SK-N-MC (cell line): ENCODE measurements around the gene ZCCHC17.

Experiments used
- DNase-seq: peaks from one replicate; pipeline ENCODE4 v3.0.0-alpha.2; 2011; ENCODE audit warnings: low read depth, low spot score
- H3K27ac ChIP-seq: fragments of 200-600 bp; sonication (generic); 2 replicates; pipeline ENCODE4 v1.5.1; 2016; ENCODE audit warnings: mixed run types
- H3K36me3 ChIP-seq: fragments of 200-600 bp; sonication (generic); 2 replicates; pipeline ENCODE4 v1.6.1; 2017; ENCODE audit warnings: antibody characterized with exemption, low read length, mixed read lengths; ENCODE audit not compliant: insufficient read depth
- H3K4me3 ChIP-seq: fragments of 200-600 bp; sonication (generic); 2 replicates; pipeline ENCODE4 v1.5.1; 2016
- H3K9ac ChIP-seq: fragments of 200-600 bp; sonication (generic); 2 replicates; pipeline ENCODE4 v1.8.0; 2017; ENCODE audit warnings: mixed run types, mixed read lengths; ENCODE audit not compliant: insufficient read length
- H3K9me3 ChIP-seq: fragments of 200-600 bp; sonication (generic); 2 replicates; pipeline ENCODE4 v1.6.1; 2017; ENCODE audit warnings: low read depth, mild to moderate bottlenecking, antibody characterized with exemption, low read length, moderate library complexity, mixed read lengths
- EZH2 ChIP-seq: fragments of 200-600 bp; sonication (generic); IDR thresholded peaks from one replicate; pipeline ENCODE4 v1.6.1; 2017; ENCODE audit warnings: antibody characterized with exemption
- FOXP2 ChIP-seq: optimal IDR thresholded peaks from 2 replicates; pipeline ENCODE3; 2011; ENCODE audit warnings: mild to moderate bottlenecking, moderate library complexity; ENCODE audit not compliant: insufficient read depth; ENCODE audit errors: extremely low read length, control extremely low read depth
- POLR2AphosphoS5 ChIP-seq: IDR thresholded peaks from 2 replicates; pipeline ENCODE4 v1.6.1; 2012; ENCODE audit warnings: mild to moderate bottlenecking, low read depth, low read length, borderline replicate concordance

ZCCHC17 gene

DNA sequence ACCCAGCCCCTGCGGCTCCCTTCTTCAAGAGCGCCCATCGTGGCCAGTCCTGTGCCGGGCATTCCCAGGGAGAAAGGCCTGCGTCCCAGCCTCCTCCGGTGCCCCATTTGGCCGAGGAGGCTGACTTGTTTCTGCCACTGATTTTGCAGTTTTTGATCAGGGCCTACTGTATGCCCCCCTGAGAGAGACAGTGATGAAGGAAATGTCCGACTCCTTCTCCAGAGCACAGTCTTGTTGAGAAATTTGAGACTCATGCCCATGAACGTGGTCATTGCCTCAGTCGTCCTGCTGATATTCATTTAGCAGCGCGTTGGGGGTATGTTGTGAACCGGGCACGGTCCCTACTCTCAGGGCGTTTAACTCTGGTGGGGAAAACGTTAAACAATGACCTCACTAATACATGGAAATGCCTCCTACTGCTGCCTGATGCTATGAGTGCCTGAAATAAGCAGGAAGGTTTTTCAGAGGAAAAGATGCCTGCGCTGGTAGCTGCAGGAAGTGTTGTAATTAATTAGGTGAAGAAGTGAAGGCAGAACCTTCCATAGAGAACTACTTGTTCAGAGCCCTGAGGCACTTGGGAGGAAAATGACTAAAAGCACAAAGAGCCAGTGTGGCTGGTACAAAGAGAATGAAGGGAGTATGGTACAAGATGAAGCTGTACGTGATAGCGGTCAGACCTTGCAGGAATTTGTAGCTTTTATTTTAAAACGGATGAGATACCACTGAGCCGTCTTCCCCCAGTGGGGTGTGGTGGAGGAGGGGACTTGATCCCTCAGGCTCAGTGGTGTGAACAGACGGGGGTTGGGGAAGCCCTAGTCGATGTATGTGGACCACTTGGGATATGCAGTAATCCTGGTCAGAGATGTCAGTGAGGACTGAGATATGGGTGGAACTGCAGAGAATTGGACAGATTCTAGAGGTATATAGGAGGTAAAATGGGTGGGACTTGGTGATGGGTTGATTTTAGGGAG lies 730 bp downstream of the ZCCHC17 start:
- no peak overlapping the region for H3K27ac ChIP-seq
- TF ChIP-seq FOXP2: no peak
- TF ChIP-seq POLR2AphosphoS5: no peak
- TF ChIP-seq EZH2: no peak
- H3K9me3 ChIP-seq: no peaks in the 10 kb centered on the region
- H3K36me3 ChIP-seq: peaks cover 22% of the 10 kb centered on the region
- H3K4me3 ChIP-seq: peak overlapping the region; percentile 99
- peak overlapping the region; percentile 92 for H3K9ac ChIP-seq
- DNase-seq: no peak

DNA sequence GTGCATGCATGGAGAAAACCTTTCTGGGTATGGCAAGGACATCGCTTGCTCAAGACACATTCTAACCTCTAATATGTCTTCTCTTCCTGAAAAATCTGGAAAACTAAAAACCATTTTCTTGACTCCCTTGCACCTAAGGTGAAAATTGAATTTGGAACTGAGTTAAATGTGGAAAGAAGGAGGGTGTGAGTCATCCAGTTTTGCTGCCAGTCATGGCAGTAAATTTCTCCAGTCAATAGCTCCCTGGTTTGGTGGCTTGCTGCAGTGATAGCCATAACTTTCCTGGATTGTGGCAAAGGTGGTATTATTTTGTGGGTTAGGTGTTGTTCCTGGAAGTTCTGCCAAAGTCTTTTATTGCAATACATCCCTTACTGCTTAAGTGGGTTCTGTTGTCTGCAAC lies 2.5 kb downstream of the ZCCHC17 start:
- no peak overlapping the region for H3K4me3 ChIP-seq
- DNase-seq: no peak
- H3K9ac ChIP-seq: no peak overlapping the region
- TF ChIP-seq EZH2: no peak
- no peak for TF ChIP-seq FOXP2
- no peak for TF ChIP-seq POLR2AphosphoS5
- H3K9me3 ChIP-seq: no peaks in the 10 kb centered on the region
- H3K27ac ChIP-seq: no peak overlapping the region
- peaks cover 8% of the 10 kb centered on the region for H3K36me3 ChIP-seq

DNA sequence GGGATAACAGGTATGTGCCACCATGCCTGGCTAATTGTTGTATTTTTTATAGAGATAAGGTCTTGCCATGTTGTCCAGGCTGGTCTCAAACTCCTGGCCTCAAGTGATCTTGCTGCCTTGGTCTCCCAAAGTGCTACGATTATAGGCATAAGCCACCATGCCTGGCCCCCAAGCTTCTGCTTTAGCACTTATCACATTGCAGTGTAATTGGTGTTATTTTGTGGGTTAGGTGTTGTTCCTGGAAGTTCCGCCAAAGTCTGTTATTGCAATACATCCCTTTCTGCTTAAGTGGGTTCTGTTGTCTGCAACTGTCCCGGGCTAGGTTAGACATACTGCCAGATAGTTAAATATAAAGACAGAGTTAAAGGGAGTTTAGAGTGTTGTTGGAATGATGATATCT lies 3.4 kb downstream of the ZCCHC17 start:
- TF ChIP-seq POLR2AphosphoS5: no peak
- no peak for TF ChIP-seq EZH2
- TF ChIP-seq FOXP2: no peak
- peaks cover 3% of the 10 kb centered on the region; the same call in 1 of the 2 replicates for H3K36me3 ChIP-seq

DNA sequence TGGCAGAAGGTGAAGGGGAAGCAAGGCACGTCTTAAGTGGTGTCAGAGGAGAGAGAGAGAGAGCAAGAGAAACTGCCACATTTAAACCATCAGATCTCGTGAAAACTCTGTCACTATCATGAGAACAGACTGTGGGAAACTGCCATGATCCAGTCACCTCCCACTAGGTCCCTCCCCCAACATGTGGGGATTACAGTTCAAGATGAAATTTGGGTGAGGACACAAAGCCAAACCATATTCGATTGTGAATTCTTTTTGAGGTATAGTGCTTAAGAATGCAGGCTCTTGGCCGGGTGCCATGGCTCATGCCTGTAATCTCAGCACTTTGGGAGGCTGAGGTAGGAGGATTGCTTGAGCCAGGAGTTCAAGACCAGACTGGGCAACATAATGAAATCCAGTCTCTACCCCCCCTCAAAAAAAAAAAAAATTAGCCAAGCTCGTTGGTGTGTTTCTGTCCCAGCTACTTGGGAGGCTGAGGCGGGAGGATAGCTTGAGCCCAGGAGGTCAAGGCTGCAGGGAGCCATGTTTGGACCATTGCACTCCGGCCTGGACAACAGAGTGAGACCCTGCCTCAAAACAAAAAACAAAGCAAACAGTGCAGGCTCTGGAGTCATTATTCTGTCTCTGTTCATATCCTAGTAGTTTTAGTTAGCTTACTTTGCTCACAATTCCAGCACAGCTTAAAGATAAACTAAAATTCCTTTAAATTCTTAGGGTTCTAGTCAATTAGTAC lies 6.0 kb downstream of the ZCCHC17 start:
- Histone ChIP-seq H3K36me3 (no peaks in the 10 kb centered on the region), H3K9ac (no peak overlapping the region), H3K4me3 (no peak overlapping the region), H3K9me3 (no peaks in the 10 kb centered on the region), H3K27ac (no peak overlapping the region)
- no peak for TF ChIP-seq FOXP2
- TF ChIP-seq POLR2AphosphoS5: no peak
- no peak for TF ChIP-seq EZH2
- no peak for DNase-seq

More for the DNA sequence above, 3.4 kb downstream of the ZCCHC17 start:
- no peaks in the 10 kb centered on the region for H3K9me3 ChIP-seq
- H3K27ac ChIP-seq: no peak overlapping the region
- DNase-seq: no peak
- no peak overlapping the region for H3K9ac ChIP-seq
- no peak overlapping the region for H3K4me3 ChIP-seq

DNA sequence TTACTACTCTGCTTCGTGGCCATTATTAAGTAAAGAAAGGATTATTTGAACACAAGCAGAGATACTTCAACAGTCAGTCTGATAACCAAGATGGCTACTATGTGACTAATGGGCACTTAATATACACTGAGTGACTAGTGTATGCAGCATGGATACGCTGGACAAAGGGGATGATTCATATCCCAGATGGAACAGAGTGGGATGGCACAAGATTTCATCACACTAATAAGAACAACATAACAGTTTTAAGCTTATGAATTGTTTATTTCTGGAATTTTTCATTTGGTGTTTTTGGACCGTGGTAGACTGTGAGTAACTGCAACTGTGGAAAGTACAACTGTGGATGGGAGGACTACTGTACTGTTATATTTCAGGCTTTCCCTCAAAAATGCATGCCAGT lies 9.4 kb downstream of the ZCCHC17 start:
- TF ChIP-seq POLR2AphosphoS5: no peak
- TF ChIP-seq FOXP2: no peak
- no peak for TF ChIP-seq EZH2
- H3K36me3 ChIP-seq: peaks cover 14% of the 10 kb centered on the region; the same call in 1 of the 2 replicates
- no peak overlapping the region for H3K27ac ChIP-seq
- H3K4me3 ChIP-seq: no peak overlapping the region
- no peaks in the 10 kb centered on the region for H3K9me3 ChIP-seq
- no peak for DNase-seq
- H3K9ac ChIP-seq: no peak overlapping the region

DNA sequence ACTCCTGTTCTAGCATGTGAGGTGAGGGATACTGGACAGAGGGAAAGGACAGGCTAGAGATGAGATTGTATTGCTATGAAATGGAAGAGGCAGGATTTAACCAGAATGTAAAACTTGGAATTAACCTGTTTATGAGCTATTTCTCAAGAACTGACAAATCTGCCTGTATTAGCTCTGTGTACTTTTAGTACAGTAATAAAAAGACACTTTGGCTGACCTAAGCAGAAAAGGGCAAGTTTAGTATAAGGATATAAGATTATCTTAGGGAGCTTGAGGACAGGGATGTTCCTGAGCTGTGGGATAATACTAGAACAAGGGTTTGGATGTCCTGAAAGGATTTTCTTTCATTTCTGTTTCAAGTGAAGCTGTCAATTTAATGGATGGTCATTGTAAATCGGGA lies 11.2 kb downstream of the ZCCHC17 start:
- H3K9ac ChIP-seq: no peak overlapping the region
- no peak for DNase-seq
- no peaks in the 10 kb centered on the region for H3K9me3 ChIP-seq
- no peak overlapping the region for H3K27ac ChIP-seq
- peaks cover 26% of the 10 kb centered on the region; the same call in 1 of the 2 replicates for H3K36me3 ChIP-seq
- no peak overlapping the region for H3K4me3 ChIP-seq
- no peak for TF ChIP-seq POLR2AphosphoS5
- TF ChIP-seq EZH2: no peak
- TF ChIP-seq FOXP2: no peak

DNA sequence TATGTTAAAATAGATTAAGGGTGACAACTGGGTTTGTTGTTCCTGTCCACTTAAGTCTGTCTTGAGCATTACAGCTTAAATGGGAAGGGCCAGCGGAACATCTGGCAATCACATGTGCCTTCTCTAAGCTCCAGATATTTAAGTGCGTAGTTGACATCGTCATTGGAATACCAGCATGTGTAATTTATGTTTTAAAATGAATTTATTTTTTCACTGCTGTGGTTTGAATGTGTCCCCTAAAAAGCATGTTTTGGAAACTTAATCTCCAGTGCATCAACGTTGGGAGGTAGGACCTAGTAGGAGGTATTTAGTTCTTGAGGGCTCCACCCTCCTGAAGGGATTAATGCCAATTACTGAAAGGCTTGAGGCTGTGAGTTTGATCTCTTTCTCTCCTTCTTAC lies 13.4 kb downstream of the ZCCHC17 start:
- DNase-seq: no peak
- no peak overlapping the region for H3K9ac ChIP-seq
- H3K27ac ChIP-seq: no peak overlapping the region
- no peak overlapping the region for H3K4me3 ChIP-seq
- no peaks in the 10 kb centered on the region for H3K9me3 ChIP-seq
- TF ChIP-seq FOXP2 (no peak), EZH2 (no peak), POLR2AphosphoS5 (no peak)
- peaks cover 35% of the 10 kb centered on the region; the same call in 1 of the 2 replicates for H3K36me3 ChIP-seq

DNA sequence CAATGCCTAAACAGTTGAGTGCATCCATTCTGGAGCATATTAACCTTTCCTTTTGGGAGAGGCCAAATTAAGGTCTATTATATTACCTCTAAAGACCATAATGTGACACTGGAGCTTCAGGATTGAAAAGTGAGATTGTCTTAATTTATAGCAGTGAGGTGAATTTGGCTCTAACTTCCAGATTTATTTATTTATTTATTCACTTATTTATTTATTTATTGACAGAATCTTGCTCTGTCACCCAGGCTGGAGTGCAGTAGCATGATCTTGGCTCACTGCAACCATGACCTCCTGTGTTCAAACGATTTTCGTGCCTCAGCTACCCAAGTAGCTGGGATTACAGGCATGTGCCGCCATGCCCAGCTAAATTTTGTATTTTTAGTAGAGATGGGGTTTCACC lies 19.1 kb downstream of the ZCCHC17 start:
- H3K36me3 ChIP-seq: peaks cover 43% of the 10 kb centered on the region
- H3K9ac ChIP-seq: no peak overlapping the region
- TF ChIP-seq POLR2AphosphoS5: no peak
- no peak for TF ChIP-seq EZH2
- TF ChIP-seq FOXP2: no peak
- H3K4me3 ChIP-seq: no peak overlapping the region
- DNase-seq: no peak
- H3K27ac ChIP-seq: no peak overlapping the region
- no peaks in the 10 kb centered on the region for H3K9me3 ChIP-seq
